NCI-H2107 (cell line): ENCODE data around the gene PRKCE.
"Not testable (repeated sequence)": the region's sequence is repeated elsewhere in the genome, so short reads cannot be mapped to it uniquely, and the experiment has no call there.

Source experiments
- DNase-seq: peaks from one replicate; lab custom pipeline; 2025; lab: John Stamatoyannopoulos, UW

Gene PRKCE

GRCh38 chr2:45839508-45840251 is 188.2 kb downstream of the PRKCE start:
- peak; percentile 31 for DNase-seq

DNA sequence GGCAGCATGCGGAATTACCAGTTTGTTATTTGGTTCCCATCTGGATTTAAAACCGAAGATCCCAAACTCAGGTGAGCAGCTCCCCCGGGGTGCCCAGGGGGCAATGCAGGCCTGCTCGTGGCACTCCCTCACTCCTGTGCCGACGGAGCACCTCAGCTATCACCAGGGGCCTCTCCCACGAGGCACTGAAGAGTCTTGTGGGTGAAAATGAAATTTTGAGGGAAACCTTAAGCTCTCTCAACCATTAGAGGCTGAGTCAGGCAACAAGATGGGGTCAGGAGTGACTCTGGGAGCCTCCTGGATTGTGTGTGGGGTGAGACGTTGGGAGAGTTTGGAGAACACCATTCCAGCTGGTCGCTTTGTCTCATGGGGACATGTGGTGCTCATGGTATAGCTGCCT is 189.0 kb downstream of the PRKCE start:
- no peak for DNase-seq

- no peak for DNase-seq
Observed at GRCh38 chr2:45841752-45842407, 190.4 kb downstream of the PRKCE start.

GRCh38 chr2:45843136-45843535 is 191.7 kb downstream of the PRKCE start:
- DNase-seq = no peak

DNA sequence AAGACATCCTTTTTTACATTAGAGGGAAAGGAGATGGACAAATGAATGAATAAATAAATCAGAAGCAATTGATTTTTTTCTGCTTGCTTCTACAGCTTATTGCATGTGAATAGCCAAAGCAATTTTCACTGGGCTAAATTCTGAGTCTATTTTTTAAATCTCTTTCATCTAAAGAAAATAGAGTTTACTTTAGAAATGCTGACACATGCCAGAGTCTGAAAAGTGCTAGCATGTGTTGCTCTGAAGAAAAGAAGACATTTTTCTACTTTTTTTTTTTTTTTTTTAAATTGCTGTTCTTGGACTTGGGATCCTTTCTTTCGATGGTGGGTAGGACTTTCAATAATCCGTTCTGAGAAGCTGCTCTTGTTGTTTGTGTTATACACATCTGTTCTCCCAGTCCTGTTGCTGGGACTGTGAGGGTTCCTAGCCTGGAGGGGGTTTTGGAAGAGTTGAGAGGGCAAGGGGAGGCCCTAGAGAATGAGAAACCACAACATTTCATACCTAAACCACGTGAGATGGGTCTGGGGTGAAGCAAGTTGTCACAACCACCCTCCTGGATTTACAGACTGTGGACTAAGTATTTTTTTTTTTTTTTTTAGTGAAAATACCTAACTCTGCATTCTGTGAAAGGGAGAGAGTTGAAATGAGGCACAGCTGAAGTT is 193.5 kb downstream of the PRKCE start:
- DNase-seq = no peak

- no peak for DNase-seq
Observed at GRCh38 chr2:45845566-45845965, 194.1 kb downstream of the PRKCE start.

- no peak for DNase-seq
Observed at GRCh38 chr2:45849491-45850283, 198.2 kb downstream of the PRKCE start.

DNA sequence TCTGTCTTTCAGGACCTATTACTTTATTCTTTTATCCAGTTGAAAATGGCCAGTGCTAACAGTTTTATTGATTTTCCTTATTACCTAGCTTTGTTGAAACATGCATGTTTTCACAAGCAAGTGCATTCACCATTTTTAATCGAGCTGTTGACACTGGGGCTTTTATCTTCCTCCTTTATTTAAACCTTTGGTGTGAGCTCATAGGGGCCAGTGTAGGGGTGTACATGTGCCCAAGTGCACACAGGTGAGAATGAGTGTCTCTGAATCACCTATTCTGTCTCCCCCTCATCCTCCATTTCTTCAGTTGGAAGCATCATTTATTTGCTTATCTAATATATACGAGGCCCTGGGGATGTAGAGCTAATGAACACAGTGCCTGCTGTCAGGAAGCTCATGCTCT is 199.1 kb downstream of the PRKCE start:
- DNase-seq = no peak

- DNase-seq = no peak
Observed at GRCh38 chr2:45851111-45851510, 199.6 kb downstream of the PRKCE start.

- DNase-seq = no peak
Observed at GRCh38 chr2:45851576-45852304, 200.3 kb downstream of the PRKCE start.

DNA sequence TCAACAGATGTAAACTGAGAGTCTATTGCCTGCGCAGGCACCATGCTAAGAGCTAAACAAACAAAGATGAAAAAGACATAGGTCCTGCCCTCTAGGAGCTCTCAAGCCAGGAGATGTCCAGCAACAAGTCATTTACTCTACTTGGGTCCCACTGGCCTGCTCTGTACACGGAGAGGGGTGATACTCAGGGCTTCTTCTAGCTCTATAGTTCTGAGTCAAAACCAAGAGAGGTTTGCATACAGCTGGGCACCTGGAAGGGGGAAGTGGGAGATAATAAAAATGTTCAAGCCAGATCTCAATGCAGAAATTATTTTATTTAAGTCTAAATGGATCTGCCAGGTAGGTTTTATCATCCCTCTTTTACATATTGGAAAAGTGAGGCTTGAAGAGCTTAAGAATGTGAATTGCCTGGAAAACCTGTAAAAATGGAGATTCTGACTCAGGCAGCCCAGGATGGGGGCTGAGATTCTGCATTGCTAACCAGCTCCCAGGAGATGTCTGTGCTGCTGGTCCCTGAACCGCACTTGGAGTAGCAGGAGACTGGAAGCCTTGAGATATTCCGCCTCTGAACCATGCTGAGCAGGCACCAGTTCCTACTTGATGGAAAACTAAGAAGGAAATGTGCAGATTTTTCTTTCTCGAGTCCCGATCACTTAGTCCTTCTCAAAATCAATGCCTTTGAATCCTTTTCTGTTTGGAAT is 201.1 kb downstream of the PRKCE start:
- DNase-seq = no peak

DNA sequence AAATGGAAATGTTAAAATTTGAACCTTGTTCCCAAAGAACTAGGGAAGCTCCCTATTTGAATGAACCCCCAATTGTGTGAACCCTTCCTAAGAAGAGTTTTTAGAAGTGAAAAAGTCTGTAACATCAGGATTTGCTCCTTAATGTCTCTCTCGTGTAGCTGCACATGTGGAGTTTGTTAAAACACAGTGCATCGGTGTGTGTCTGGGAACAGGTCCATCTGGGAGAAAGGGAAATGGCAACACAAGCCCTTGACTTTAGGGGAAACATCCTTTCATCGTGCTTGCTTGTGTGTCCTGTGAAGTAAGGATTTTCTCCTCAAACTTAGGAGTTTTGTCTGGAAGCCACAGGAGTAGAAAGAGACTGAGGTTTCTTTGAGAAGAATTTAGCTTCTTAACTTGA is 203.9 kb downstream of the PRKCE start:
- no peak for DNase-seq

DNA sequence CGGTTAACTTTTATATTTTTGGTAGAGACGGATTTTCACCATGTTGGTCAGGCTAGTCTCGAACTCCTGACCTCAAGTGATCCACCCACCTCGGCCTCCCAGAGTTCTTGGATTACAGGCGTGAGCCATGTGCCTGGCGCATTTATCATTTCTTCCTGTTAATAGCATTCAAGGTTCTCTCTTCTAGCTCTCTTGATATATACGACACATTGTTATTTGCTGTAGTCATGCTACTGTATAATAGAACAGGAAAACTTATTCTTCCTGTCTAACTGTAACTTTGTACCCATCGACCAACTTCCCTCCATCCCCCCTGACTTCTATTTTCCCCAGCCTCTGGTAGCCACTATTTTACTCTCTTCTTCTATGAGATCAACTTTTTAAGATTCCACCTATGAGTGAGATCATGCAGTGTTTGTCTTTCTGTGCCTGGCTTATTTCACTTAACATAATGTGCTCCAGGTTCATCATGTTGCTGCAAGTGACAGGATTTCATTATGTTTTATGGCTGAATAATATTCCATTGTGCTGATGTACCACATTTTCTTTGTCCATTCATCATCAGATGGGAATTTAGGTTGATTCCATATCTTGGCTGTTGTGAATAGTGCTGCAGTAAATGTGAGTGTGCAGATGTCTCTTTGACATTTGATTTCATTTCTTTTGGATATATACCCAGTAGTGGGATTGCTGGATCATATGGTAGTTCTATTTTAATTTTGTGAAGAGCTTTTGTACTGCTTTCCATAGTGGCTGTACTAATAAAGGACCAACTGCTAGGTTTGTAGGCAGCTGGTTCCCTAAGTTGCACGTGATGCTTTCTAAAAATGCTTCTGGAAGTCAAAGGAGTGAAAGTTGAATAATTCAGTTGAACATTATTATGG is 205.2 kb downstream of the PRKCE start:
- DNase-seq = no peak

- no peak for DNase-seq
Observed at GRCh38 chr2:45857275-45857609, 205.8 kb downstream of the PRKCE start.

GRCh38 chr2:45857867-45858520 is 206.5 kb downstream of the PRKCE start:
- DNase-seq = no peak

- DNase-seq = not testable (repeated sequence)
Observed at GRCh38 chr2:45858872-45859271, 207.4 kb downstream of the PRKCE start.

GRCh38 chr2:45859682-45860081 is 208.2 kb downstream of the PRKCE start:
- no peak for DNase-seq

- DNase-seq = no peak
Observed at GRCh38 chr2:45860136-45861121, 209.0 kb downstream of the PRKCE start.
